ENCODE measurements around the gene CD164. TPM values are rescaled to one million over a fixed set of nuclear protein-coding genes. Genes with fewer than 3 reads are reported as not detected.
A peak's percentile ranks its signal among the peaks of the same experiment; 100 is the strongest.

The CD164 gene
- total and polyA plus RNA-seq, 7 donors = 142 to 192 (median 177) TPM

DNA sequence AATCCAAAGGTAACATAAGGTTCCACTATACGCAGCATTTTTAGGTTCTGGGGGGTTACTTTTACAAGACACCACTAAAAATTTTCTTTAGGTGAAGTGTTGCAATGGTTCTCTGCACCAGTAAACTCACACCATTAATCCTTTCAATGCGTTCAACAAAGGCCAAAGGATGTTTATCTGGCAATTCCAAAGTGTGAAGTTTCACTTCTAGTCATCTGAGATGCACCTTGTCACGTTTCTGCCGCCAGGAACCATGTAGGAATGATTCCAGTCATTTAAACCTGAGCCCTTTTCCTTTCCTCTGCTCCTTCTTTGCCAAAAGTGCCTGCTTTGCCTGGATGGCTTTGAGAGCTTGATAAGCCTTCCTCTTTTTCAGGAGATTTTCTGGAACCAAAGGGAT is 54.8 kb downstream of the CD164 start:
- WGBS, 2 donors = 82 to 83% methylated on average over 4 of the region's 4 CpGs
- intact Hi-C loops (cut with DNase I) = no loop called here
- Histone ChIP-seq H3K27ac (no peak overlapping the region), H3K9me3 (no peaks in the 10 kb centered on the region), H3K4me1 (no peaks in the 10 kb centered on the region), H3K27me3 (no peaks in the 10 kb centered on the region), H3K4me3 (no peak overlapping the region), H3K36me3 (no peaks in the 10 kb centered on the region)
- no peak for DNase-seq
- TF ChIP-seq POLR2AphosphoS5 (IDR thresholded peaks at IDR 0.05) (no peak), POLR2A (IDR thresholded peaks at IDR 0.05) (no peak), EP300 (IDR thresholded peaks at IDR 0.05) (no peak)
- TF ChIP-seq, protein P1, sequence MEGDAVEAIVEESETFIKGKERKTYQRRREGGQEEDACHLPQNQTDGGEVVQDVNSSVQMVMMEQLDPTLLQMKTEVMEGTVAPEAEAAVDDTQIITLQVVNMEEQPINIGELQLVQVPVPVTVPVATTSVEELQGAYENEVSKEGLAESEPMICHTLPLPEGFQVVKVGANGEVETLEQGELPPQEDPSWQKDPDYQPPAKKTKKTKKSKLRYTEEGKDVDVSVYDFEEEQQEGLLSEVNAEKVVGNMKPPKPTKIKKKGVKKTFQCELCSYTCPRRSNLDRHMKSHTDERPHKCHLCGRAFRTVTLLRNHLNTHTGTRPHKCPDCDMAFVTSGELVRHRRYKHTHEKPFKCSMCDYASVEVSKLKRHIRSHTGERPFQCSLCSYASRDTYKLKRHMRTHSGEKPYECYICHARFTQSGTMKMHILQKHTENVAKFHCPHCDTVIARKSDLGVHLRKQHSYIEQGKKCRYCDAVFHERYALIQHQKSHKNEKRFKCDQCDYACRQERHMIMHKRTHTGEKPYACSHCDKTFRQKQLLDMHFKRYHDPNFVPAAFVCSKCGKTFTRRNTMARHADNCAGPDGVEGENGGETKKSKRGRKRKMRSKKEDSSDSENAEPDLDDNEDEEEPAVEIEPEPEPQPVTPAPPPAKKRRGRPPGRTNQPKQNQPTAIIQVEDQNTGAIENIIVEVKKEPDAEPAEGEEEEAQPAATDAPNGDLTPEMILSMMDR (IDR thresholded peaks at IDR 0.05) = no peak

DNA sequence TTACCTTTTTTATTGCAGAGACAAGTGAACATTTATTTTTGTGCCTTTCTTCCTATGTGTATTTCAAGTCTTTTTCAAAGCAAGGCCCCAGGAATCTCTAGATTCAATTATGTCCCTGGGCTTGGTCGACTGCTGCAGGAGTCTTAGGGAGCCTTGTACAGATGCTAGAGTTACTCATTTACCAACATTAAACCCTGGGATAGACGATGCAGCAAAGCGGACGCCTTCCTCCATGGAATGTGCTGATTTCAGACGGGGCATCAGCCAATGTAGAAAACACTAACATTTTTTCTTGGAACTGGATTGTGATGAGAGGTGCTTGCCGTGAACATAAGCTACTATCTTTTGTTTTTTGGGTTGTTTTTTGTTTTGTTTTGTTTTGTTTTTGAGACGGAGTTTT is 55.9 kb downstream of the CD164 start:
- TF ChIP-seq POLR2A (IDR thresholded peaks at IDR 0.05) (no peak), POLR2AphosphoS5 (IDR thresholded peaks at IDR 0.05) (no peak), EP300 (IDR thresholded peaks at IDR 0.05) (no peak)
- TF ChIP-seq, protein P1 (IDR thresholded peaks at IDR 0.05) = no peak
- Histone ChIP-seq H3K36me3 (no peaks in the 10 kb centered on the region), H3K27me3 (no peaks in the 10 kb centered on the region), H3K27ac (no peak overlapping the region), H3K9me3 (no peaks in the 10 kb centered on the region), H3K4me1 (no peaks in the 10 kb centered on the region), H3K4me3 (no peak overlapping the region)
- intact Hi-C loops (cut with DNase I) = no loop called here
- WGBS, 2 donors = 30 to 68% methylated on average over 7 of the region's 7 CpGs
- DNase-seq = no peak

DNA sequence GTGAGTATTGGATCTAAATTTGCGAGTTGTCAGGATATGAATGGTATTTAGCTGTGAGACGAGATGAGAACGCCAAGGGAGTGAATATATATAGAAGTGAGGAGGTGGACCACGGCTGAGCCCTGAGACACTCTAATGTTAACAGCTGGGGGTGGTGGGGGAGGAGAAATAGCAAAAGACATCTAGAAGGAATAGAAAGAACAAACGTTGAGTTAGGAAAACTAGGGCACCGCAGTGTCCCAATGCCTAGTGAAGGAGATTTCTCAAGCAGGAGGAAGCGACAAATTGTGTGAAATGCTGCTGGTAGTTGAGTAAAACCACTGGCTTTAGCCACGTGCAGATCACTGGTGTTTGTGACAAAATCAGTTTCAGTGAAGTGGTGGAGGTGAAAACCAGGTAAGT is 56.9 kb downstream of the CD164 start:
- no peaks in the 10 kb centered on the region for H3K4me1 ChIP-seq
- no peak overlapping the region for H3K27ac ChIP-seq
- TF ChIP-seq POLR2A (IDR thresholded peaks at IDR 0.05) (no peak), EP300 (IDR thresholded peaks at IDR 0.05) (no peak), POLR2AphosphoS5 (IDR thresholded peaks at IDR 0.05) (no peak)
- TF ChIP-seq, protein P1 (IDR thresholded peaks at IDR 0.05) = no peak
- no peak overlapping the region for H3K4me3 ChIP-seq
- no peaks in the 10 kb centered on the region for H3K27me3 ChIP-seq
- DNase-seq = no peak
- H3K9me3 ChIP-seq = no peaks in the 10 kb centered on the region
- intact Hi-C loops (cut with DNase I) = no loop called here
- no peaks in the 10 kb centered on the region for H3K36me3 ChIP-seq
- 82 to 89% methylated on average over 8 of the region's 8 CpGs for WGBS, 2 donors

DNA sequence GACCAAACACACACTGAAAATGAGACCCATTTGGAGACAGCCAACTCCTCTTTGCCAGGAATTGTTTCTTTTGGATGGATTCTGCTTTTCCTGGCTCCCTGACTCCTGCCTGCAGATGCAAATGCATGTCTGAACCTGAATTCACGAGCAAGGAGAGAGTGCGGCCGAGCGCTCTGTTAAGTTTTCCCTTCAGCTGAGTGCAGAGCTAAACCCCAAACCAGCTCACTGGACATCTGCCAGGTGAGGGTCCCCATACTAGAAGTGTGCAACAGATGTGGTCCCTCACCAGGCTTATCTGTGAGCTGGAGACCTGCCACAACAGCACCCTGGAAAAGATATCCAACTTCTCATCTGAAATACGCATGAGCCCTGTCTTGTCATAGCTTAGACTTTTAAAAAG is 59.0 kb downstream of the CD164 start:
- WGBS, 2 donors = 82 to 93% methylated on average over 5 of the region's 5 CpGs
- Histone ChIP-seq H3K4me1 (no peaks in the 10 kb centered on the region), H3K4me3 (no peak overlapping the region), H3K27me3 (no peaks in the 10 kb centered on the region), H3K36me3 (no peaks in the 10 kb centered on the region), H3K9me3 (no peaks in the 10 kb centered on the region), H3K27ac (no peak overlapping the region)
- TF ChIP-seq POLR2AphosphoS5 (IDR thresholded peaks at IDR 0.05) = no peak
- no peak for TF ChIP-seq POLR2A (IDR thresholded peaks at IDR 0.05)
- TF ChIP-seq EP300 (IDR thresholded peaks at IDR 0.05) = no peak
- TF ChIP-seq, protein P1 (IDR thresholded peaks at IDR 0.05) = no peak
- no peak for DNase-seq
- intact Hi-C loops (cut with DNase I) = no loop called here

DNA sequence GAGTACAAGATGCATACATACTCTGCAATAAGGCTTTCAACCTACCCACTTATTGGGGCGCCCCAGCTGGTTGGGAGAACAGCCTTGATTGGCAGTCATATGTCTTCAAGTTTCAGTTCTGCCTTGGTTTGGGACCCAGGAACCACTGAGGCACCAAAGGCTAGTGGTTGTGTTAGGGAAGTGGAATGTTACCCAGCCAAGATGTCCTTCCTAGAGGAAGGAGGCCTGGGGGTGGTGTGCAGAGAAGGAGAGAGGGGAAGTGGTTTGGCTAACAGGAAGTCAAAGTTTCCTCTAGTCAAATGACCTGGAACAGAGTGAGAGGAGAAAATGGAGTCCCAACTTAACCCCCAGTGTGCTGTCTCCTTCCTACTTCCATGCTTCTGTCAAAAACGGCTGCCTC is 59.4 kb downstream of the CD164 start:
- intact Hi-C loops (cut with DNase I) = no loop called here
- DNase-seq = peak; percentile 72
- H3K9me3 ChIP-seq = no peaks in the 10 kb centered on the region

More for the DNA sequence above, 59.4 kb downstream of the CD164 start:
- WGBS, 2 donors = 54 to 93% methylated on average over 2 of the region's 2 CpGs
- H3K4me3 ChIP-seq = no peak overlapping the region
- no peak for TF ChIP-seq POLR2AphosphoS5 (IDR thresholded peaks at IDR 0.05)
- TF ChIP-seq EP300 (IDR thresholded peaks at IDR 0.05) = no peak
- TF ChIP-seq, protein P1 (IDR thresholded peaks at IDR 0.05) = no peak
- no peak for TF ChIP-seq POLR2A (IDR thresholded peaks at IDR 0.05)
- no peak overlapping the region for H3K27ac ChIP-seq
- no peaks in the 10 kb centered on the region for H3K27me3 ChIP-seq
- no peaks in the 10 kb centered on the region for H3K4me1 ChIP-seq
- no peaks in the 10 kb centered on the region for H3K36me3 ChIP-seq

Data from sigmoid colon (tissue), 7 donors.